Subcutaneous abdominal adipose tissue (tissue), 5 donors: Measurements from ENCODE around the gene ZC3HAV1L.

Source experiments
- H3K27ac ChIP-seq: one replicate; pipeline ENCODE4 v1.7.0; 2013; ENCODE audit warnings: low read depth, mild to moderate bottlenecking, inconsistent platforms, low read length, moderate library complexity
- H3K27me3 ChIP-seq, 5 donors: one replicate each; pipeline ENCODE4 v1.7.0; 2013; ENCODE audit warnings: low read length in 5 of 5, inconsistent platforms in 1 of 5; ENCODE audit not compliant: control insufficient read depth in 5 of 5, insufficient read depth in 4 of 5
- H3K36me3 ChIP-seq, 5 donors: one replicate each; pipeline ENCODE4 v1.7.0; 2013; ENCODE audit warnings: low read length in 5 of 5; ENCODE audit not compliant: control insufficient read depth in 5 of 5, insufficient read depth in 5 of 5
- H3K4me1 ChIP-seq, 5 donors: one replicate each; pipeline ENCODE4 v1.7.0; 2013; ENCODE audit warnings: low read length in 5 of 5, mild to moderate bottlenecking in 3 of 5, moderate library complexity in 1 of 5; ENCODE audit not compliant: control insufficient read depth in 5 of 5, insufficient read depth in 5 of 5
- H3K4me3 ChIP-seq, 5 donors: one replicate each; pipeline ENCODE4 v1.7.0; 2013; ENCODE audit warnings: low read length in 5 of 5, low read depth in 1 of 5
- H3K9ac ChIP-seq, 5 donors: one replicate each; pipeline ENCODE4 v1.7.0; 2013; ENCODE audit warnings: low read length in 5 of 5, mild to moderate bottlenecking in 4 of 5, moderate library complexity in 3 of 5
- H3K9me3 ChIP-seq, 5 donors: one replicate each; pipeline ENCODE4 v1.7.0; 2013; ENCODE audit warnings: low read length in 5 of 5; ENCODE audit not compliant: control insufficient read depth in 5 of 5
- donor health status: healthy.
- donor health status: healthy.
- donor health status: healthy.
- donor health status: healthy.
- donor health status: healthy.

Gene ZC3HAV1L

DNA sequence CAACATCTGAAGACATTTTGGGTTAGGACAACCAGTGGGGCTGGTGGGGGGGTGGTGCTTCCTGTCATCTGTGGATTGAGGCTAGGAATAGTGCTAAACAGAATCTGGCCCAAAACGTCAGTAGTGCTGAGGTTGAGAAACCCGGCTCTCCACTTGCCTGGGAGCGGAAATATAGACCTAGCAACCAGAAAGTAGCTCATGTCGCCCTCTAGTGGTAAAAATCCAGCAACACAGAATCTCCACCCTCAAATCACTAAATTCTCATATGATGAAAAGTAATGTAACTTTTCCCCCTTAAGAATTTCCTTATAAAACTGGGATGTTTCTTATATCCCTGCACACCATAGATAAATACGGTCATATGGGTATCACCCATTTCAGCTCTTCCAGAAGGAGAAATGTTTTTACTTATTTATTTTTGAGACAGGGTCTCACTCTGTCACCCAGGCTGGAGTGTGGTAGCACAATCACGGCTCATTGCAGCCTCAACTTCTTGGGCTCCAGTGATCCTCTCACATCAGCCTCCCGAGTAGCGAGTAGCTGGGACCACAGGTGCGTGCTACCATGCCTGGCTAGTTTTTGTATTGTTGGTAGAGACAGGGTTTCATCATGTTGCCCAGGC lies 39.3 kb upstream of the ZC3HAV1L start:
- H3K4me1 ChIP-seq = peaks cover 0 to 18% (median 3%) of the 10 kb centered on the region in 5 donors
- H3K27ac ChIP-seq = no peak overlapping the region
- H3K36me3 ChIP-seq = peaks cover 12 to 77% (median 66%) of the 10 kb centered on the region in 5 donors
- H3K4me3 ChIP-seq = no peak overlapping the region
- H3K9me3 ChIP-seq = no peaks in the 10 kb centered on the region
- no peaks in the 10 kb centered on the region for H3K27me3 ChIP-seq
- peak overlapping the region in 1 of 5 donors; percentile 56 for H3K9ac ChIP-seq

DNA sequence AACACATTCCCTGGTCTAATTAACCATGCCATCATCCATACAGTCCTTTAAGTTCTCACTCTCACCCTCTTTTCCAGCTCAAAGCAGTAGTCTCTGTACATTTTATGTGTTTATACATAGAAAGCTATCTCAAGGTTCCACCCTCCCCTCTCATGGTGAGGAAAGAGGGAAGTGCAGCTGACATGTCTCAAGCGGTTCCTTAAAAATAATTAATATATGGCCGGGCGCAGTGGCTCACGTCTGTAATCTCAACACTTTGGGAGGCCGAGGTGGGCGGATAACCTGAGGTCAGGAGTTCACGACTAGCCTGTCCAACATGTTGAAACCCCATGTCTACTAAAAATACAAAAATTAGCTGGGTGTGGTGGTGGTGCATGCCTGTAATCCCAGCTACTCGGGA lies 37.0 kb upstream of the ZC3HAV1L start:
- H3K4me3 ChIP-seq = no peak overlapping the region
- H3K9ac ChIP-seq = peak overlapping the region in 1 of 5 donors; percentile 26
- no peaks in the 10 kb centered on the region for H3K9me3 ChIP-seq
- H3K27ac ChIP-seq = no peak overlapping the region
- peaks cover 8 to 74% (median 64%) of the 10 kb centered on the region in 5 donors for H3K36me3 ChIP-seq
- no peaks in the 10 kb centered on the region for H3K27me3 ChIP-seq
- H3K4me1 ChIP-seq = peaks cover 0 to 8% (median 3%) of the 10 kb centered on the region in 5 donors

DNA sequence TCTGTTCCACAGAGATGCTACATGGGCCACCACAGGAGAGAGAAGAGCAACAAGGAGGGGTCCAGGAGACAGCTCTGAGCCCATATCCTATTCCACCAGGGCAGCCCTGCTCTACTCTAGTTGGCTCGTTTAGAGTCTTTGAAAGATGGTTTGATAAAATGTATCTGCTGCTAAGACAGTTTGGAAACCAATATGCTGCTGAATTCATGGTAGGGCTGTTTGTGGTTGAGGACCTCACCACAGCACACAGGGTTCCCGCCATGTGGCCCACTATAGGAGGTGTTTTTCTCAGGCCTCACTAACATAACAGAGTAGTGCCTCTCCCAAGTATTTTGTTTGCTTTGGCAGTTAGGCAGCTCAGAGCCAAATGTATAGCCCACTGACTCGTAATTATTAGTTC lies 35.8 kb upstream of the ZC3HAV1L start:
- Histone ChIP-seq H3K27me3 (no peaks in the 10 kb centered on the region), H3K27ac (no peak overlapping the region), H3K4me1 (peaks cover 0 to 8% (median 3%) of the 10 kb centered on the region in 5 donors), H3K9me3 (no peaks in the 10 kb centered on the region), H3K36me3 (peaks cover 12 to 73% (median 62%) of the 10 kb centered on the region in 5 donors), H3K4me3 (no peak overlapping the region), H3K9ac (no peak overlapping the region)

DNA sequence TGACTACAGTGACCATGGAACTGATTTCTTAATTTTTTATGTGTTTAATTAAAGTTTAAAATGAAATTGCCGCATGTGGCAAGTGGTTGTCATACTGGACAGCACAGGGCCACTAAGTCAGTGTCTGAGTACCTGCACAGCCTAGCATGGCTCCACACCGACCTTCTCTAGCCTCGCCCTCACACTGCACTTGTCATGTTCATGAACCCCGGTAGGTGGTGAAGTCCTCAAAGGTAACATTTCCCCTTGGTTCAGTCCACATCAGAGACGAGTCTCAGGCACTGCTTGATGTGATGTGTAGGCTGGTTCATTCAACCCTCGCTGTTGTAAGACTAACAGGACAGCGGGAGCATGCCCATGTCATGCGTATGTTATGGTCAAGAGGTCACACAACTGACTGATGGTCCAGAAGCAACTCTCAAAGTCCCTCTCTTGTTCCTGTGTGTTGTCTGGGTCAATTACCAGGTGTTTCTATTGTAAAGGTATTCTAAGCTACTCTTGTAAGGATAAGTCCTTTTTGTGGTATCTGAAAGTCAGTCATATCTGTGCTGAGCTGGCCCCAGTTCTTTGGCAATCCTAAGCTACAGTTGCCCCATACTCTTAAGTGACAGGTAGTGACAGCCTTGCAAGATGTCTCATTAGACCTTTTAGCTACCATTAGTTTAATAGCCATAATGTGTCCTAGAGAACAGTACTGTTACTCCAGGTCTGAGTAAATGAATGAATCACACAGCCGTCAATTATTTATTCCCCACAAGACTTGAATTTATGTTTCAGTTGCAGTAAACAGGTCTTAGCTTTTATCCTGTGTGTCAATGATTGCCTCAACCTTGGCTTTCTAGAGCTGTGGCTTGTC lies 32.9 kb upstream of the ZC3HAV1L start:
- Histone ChIP-seq H3K9me3 (no peaks in the 10 kb centered on the region), H3K9ac (no peak overlapping the region), H3K4me3 (no peak overlapping the region), H3K36me3 (peaks cover 13 to 86% (median 71%) of the 10 kb centered on the region in 5 donors), H3K4me1 (peaks cover 0 to 4% (median 0%) of the 10 kb centered on the region in 5 donors), H3K27ac (no peak overlapping the region), H3K27me3 (no peaks in the 10 kb centered on the region)

DNA sequence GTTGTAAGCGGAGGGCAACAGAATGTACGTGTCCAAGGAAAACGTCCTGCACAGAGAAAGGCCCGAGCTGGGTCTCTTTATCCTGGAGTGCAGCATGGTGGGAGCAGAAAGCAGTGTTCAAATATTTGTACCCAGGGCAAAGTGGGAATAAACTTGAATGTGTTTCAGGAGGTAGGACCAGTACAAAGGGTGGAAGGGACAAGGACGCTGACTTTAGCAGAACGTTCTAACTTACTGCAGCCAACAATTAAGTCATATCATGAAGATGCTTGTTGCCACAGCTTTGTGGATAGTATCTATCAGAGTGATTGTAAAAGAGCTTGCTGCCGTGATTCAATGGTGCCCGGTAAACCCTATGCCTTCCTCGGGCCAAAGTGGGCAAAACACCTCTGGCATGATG lies 30.5 kb upstream of the ZC3HAV1L start:
- Histone ChIP-seq H3K9me3 (no peaks in the 10 kb centered on the region), H3K4me3 (no peak overlapping the region), H3K27me3 (no peaks in the 10 kb centered on the region), H3K36me3 (peaks cover 21 to 83% (median 68%) of the 10 kb centered on the region in 5 donors), H3K4me1 (no peaks in the 10 kb centered on the region), H3K9ac (no peak overlapping the region), H3K27ac (no peak overlapping the region)

DNA sequence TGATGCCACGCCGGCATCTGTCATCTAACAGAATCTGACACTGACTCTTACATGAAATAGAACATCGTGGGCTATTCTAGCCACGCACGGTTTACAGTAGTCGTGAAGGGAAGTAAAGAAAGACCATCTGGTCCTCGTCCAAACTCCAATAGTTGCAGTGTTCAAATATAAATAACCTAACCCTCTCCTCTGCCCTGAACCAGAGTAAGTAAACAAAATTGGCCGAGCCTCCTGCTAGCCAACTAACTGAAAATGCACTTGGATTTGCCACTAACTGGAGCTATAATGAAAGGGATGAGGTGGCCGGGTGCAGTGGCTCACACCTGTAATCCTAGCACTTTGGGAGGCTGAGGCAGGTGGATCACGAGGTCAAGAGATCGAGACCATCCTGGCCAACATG lies 29.5 kb upstream of the ZC3HAV1L start:
- Histone ChIP-seq H3K9ac (no peak overlapping the region), H3K27me3 (no peaks in the 10 kb centered on the region), H3K27ac (no peak overlapping the region), H3K9me3 (no peaks in the 10 kb centered on the region), H3K36me3 (peaks cover 29 to 88% (median 72%) of the 10 kb centered on the region in 5 donors), H3K4me3 (no peak overlapping the region), H3K4me1 (peaks cover 0 to 8% (median 0%) of the 10 kb centered on the region in 5 donors)

DNA sequence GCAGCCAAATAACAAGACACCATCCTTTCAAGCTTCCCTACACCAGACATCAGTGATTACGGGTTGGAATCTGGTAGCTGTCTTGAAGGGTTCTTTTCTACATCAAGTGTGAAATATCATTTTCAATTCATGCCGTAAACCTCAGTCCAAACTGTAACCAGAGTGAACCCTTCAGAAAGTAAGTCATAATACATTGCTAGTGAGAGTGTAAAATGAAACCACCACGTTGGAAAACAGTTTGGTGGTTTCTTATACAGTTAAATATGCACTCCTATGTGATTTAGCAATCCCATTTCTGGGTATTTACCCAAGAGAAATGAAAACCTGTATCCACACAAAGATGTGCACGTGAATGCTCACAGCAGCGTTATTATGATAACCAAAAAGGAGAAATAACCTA lies 25.6 kb upstream of the ZC3HAV1L start:
- H3K4me3 ChIP-seq = no peak overlapping the region
- H3K9me3 ChIP-seq = no peaks in the 10 kb centered on the region
- H3K36me3 ChIP-seq = peaks cover 32 to 76% (median 49%) of the 10 kb centered on the region in 5 donors
- H3K9ac ChIP-seq = no peak overlapping the region
- H3K4me1 ChIP-seq = peaks cover 0 to 25% (median 4%) of the 10 kb centered on the region in 5 donors
- H3K27ac ChIP-seq = no peak overlapping the region
- no peaks in the 10 kb centered on the region for H3K27me3 ChIP-seq

DNA sequence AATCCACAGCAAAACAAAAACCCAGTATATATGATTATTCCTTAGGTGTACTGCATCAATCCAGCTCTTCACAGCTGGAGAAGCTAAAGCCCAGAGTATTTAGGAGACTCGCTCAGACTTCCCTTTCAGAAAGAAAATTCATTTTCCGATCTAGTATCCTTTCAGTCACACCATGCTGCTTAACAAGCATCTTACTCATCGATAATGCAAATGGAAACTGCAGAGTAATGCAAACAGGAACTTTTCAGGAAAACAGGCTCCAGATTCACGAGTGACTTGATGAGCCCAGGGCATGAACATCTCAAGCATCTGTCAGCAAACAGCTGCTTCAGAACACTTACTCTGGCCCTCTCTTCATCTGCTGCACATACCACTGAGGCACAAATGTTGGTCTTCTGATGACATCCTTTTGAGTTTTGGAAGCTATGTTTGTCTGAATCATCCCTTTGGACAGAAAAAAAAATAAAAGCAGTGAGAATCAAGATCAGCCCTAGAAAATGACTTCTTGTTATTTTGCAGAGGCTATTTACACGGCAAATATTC lies 24.9 kb upstream of the ZC3HAV1L start:
- Histone ChIP-seq H3K4me3 (no peak overlapping the region), H3K9me3 (no peaks in the 10 kb centered on the region), H3K4me1 (peaks cover 0 to 25% (median 4%) of the 10 kb centered on the region in 5 donors), H3K36me3 (peaks cover 32 to 71% (median 45%) of the 10 kb centered on the region in 5 donors), H3K27me3 (no peaks in the 10 kb centered on the region), H3K27ac (no peak overlapping the region), H3K9ac (no peak overlapping the region)

DNA sequence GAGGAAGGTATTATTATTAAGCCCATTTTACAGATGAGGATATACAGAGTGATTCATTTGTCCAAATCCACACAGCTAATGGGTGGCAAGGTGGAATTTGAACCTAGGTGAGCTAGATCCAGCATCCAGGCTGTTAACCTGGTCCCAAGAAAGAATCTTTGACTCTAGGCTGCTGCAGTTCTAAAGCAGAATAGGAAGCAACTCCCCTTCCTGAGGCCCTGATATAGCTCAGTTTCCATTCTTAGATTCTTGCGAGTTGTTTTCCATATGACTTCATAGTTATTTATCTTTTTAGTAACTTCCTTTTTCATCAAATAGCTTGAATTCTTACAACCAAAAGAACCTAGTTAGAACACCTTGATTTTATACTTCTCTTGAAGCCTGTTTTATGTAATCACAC lies 24.1 kb upstream of the ZC3HAV1L start:
- Histone ChIP-seq H3K36me3 (peaks cover 32 to 67% (median 45%) of the 10 kb centered on the region in 5 donors), H3K27ac (no peak overlapping the region), H3K4me1 (peaks cover 0 to 25% (median 4%) of the 10 kb centered on the region in 5 donors), H3K4me3 (no peak overlapping the region), H3K9ac (no peak overlapping the region), H3K27me3 (no peaks in the 10 kb centered on the region), H3K9me3 (no peaks in the 10 kb centered on the region)

DNA sequence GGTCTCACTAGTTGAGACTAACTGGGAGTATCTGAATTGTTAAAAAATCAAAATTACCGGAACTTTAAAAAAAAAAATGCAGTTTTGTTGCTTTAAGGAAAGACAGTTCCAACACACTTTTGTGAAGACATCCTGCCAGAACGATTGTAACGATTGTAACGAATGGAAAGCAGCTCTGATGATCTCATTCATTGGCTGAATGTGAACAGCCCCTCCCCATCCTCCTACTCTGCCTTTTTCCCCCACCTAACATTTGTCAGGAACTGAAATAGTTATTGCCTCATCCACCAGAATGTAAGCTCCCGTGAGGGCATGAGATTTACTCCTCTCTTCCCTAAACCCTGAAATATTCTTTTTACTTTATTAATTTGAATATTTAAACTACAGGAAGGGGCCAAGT lies 23.1 kb upstream of the ZC3HAV1L start:
- Histone ChIP-seq H3K27ac (peak overlapping the region; percentile 46), H3K27me3 (no peaks in the 10 kb centered on the region), H3K9me3 (no peaks in the 10 kb centered on the region), H3K36me3 (peaks cover 32 to 67% (median 46%) of the 10 kb centered on the region in 5 donors), H3K4me1 (peaks cover 0 to 25% (median 8%) of the 10 kb centered on the region in 5 donors), H3K4me3 (no peak overlapping the region), H3K9ac (no peak overlapping the region)
